H9 (cell line): ENCODE data around the gene NUP107. TPM values are rescaled to one million over a fixed set of nuclear protein-coding genes. Genes with fewer than 3 reads are reported as not detected.

Experiments used
- DNase-seq: peaks from one replicate; pipeline ENCODE4 v3.0.0-alpha.2; 2017
- H2AFZ ChIP-seq: one replicate; pipeline ENCODE4 v1.6.1; 2013; ENCODE audit warnings: mild to moderate bottlenecking, low read length, control low read depth, moderate library complexity
- H2AK5ac ChIP-seq: 2 replicates; pipeline ENCODE4 v1.6.1; 2013; ENCODE audit warnings: low read length, control low read depth, mixed read lengths; ENCODE audit not compliant: insufficient read length
- H2BK120ac ChIP-seq: one replicate; pipeline ENCODE4 v1.6.1; 2013; ENCODE audit warnings: low read depth, mild to moderate bottlenecking, low read length, control low read depth, inconsistent platforms; ENCODE audit not compliant: poor library complexity, severe bottlenecking
- H2BK12ac ChIP-seq: 2 replicates; pipeline ENCODE4 v1.6.1; 2013; ENCODE audit warnings: low read length, control low read depth, mixed read lengths, low read depth; ENCODE audit not compliant: insufficient read length
- H2BK15ac ChIP-seq: 2 replicates; pipeline ENCODE4 v1.6.1; 2013; ENCODE audit warnings: low read depth, low read length, control low read depth
- H2BK20ac ChIP-seq: one replicate; pipeline ENCODE4 v1.6.1; 2013; ENCODE audit warnings: low read depth, mild to moderate bottlenecking, low read length, control low read depth, inconsistent platforms; ENCODE audit not compliant: poor library complexity, severe bottlenecking
- H2BK5ac ChIP-seq: 2 replicates; pipeline ENCODE4 v1.6.1; 2013; ENCODE audit warnings: low read length, control low read depth, mixed read lengths; ENCODE audit not compliant: insufficient read length
- H3K14ac ChIP-seq: 2 replicates; pipeline ENCODE4 v1.6.1; 2013; ENCODE audit warnings: low read length, control low read depth; ENCODE audit not compliant: insufficient read depth
- H3K18ac ChIP-seq: 2 replicates; pipeline ENCODE4 v1.6.1; 2013; ENCODE audit warnings: low read depth, mild to moderate bottlenecking, mixed read lengths, low read length, control low read depth; ENCODE audit not compliant: insufficient read length
- H3K23ac ChIP-seq: 2 replicates; pipeline ENCODE4 v1.6.1; 2013; ENCODE audit warnings: low read length, control low read depth, mixed read lengths, low read depth; ENCODE audit not compliant: insufficient read length
- H3K23me2 ChIP-seq: 2 replicates; pipeline ENCODE4 v1.6.1; 2013; ENCODE audit warnings: low read depth, mild to moderate bottlenecking, mixed read lengths, low read length, control low read depth; ENCODE audit not compliant: insufficient read length, poor library complexity, severe bottlenecking
- H3K27ac ChIP-seq: 2 replicates; pipeline ENCODE4 v1.5.1; 2013; ENCODE audit warnings: low read length, control low read depth, mixed read lengths, low read depth; ENCODE audit not compliant: insufficient read length
- H3K27me3 ChIP-seq: 2 replicates; pipeline ENCODE4 v1.6.1; 2013; ENCODE audit warnings: low read length, control low read depth, inconsistent platforms; ENCODE audit not compliant: insufficient read depth
- H3K4ac ChIP-seq: 2 replicates; pipeline ENCODE4 v1.6.1; 2013; ENCODE audit warnings: low read depth, mild to moderate bottlenecking, control low read depth, inconsistent platforms, low read length, moderate library complexity
- H3K4me1 ChIP-seq: 2 replicates; pipeline ENCODE4 v1.6.1; 2013; ENCODE audit warnings: low read length, control low read depth, inconsistent platforms; ENCODE audit not compliant: insufficient read depth
- H3K4me2 ChIP-seq: 2 replicates; pipeline ENCODE4 v1.6.1; 2013; ENCODE audit warnings: low read length, control low read depth, mixed read lengths; ENCODE audit not compliant: insufficient read length, insufficient read depth
- H3K56ac ChIP-seq: 2 replicates; pipeline ENCODE4 v1.6.1; 2013; ENCODE audit warnings: low read depth, mild to moderate bottlenecking, mixed read lengths, low read length, control low read depth; ENCODE audit not compliant: insufficient read length
- H3K79me1 ChIP-seq: 2 replicates; pipeline ENCODE4 v1.6.1; 2013; ENCODE audit warnings: low read depth, mild to moderate bottlenecking, moderate library complexity, low read length, control low read depth, inconsistent platforms; ENCODE audit not compliant: insufficient read depth, poor library complexity, severe bottlenecking
- H3K79me2 ChIP-seq: 2 replicates; pipeline ENCODE4 v1.6.1; 2013; ENCODE audit warnings: low read length, control low read depth, inconsistent platforms; ENCODE audit not compliant: insufficient read depth
- H3K9ac ChIP-seq: 2 replicates; pipeline ENCODE4 v1.6.1; 2013; ENCODE audit warnings: low read length, control low read depth, mixed read lengths; ENCODE audit not compliant: insufficient read length; ENCODE audit errors: extremely low read depth
- H3K9me3 ChIP-seq: one replicate; pipeline ENCODE4 v1.6.1; 2013; ENCODE audit warnings: low read depth, low read length, inconsistent platforms; ENCODE audit not compliant: control insufficient read depth
- H3T11ph ChIP-seq: one replicate; pipeline ENCODE4 v1.6.1; 2013; ENCODE audit warnings: mild to moderate bottlenecking, low read length, control low read depth, inconsistent platforms
- H4K20me1 ChIP-seq: one replicate; pipeline ENCODE4 v1.6.1; 2013; ENCODE audit not compliant: control insufficient read depth, insufficient read length, insufficient read depth
- H4K5ac ChIP-seq: 2 replicates; pipeline ENCODE4 v1.6.1; 2013; ENCODE audit warnings: low read depth, mild to moderate bottlenecking, mixed read lengths, low read length, control low read depth; ENCODE audit not compliant: insufficient read length
- H4K8ac ChIP-seq: replicated peaks from 2 replicates; pipeline ENCODE4 v1.6.1; 2013; ENCODE audit warnings: low read length, control low read depth, mixed read lengths, low read depth; ENCODE audit not compliant: insufficient read length
- H4K91ac ChIP-seq: 2 replicates; pipeline ENCODE4 v1.6.1; 2013; ENCODE audit warnings: low read depth, mild to moderate bottlenecking, moderate library complexity, mixed read lengths, low read length, control low read depth; ENCODE audit not compliant: insufficient read length
- H3K27ac Mint-ChIP-seq, 3 experiments: 2 replicates in 2 of 3; 3 replicates in 1 of 3; pipeline ENCODE4 v1.8.0; 2020 to 2021; ENCODE audit warnings: mixed read lengths in 3 of 3, mild to moderate bottlenecking in 1 of 3, moderate library complexity in 1 of 3
- H3K27me3 Mint-ChIP-seq: 2 replicates; pipeline ENCODE4 v1.8.0; 2021; ENCODE audit warnings: low read depth, mild to moderate bottlenecking, moderate library complexity, mixed read lengths
- H3K36me3 Mint-ChIP-seq, 3 experiments: 2 replicates in 2 of 3; 3 replicates in 1 of 3; pipeline ENCODE4 v1.8.0; 2020 to 2021; ENCODE audit warnings: low read depth in 3 of 3, mixed read lengths in 3 of 3; ENCODE audit not compliant: insufficient read depth in 1 of 3
- H3K4me1 Mint-ChIP-seq, 2 experiments: 2 replicates each; pipeline ENCODE4 v1.8.0; 2020; ENCODE audit warnings: mixed read lengths in 2 of 2
- H3K4me3 Mint-ChIP-seq, 2 experiments: 2 replicates in 1 of 2; 3 replicates in 1 of 2; pipeline ENCODE4 v1.8.0; 2020 to 2021; ENCODE audit warnings: mild to moderate bottlenecking in 2 of 2, mixed read lengths in 2 of 2, moderate library complexity in 1 of 2
- H3K9me3 Mint-ChIP-seq, 2 experiments: 2 replicates in 1 of 2; 3 replicates in 1 of 2; pipeline ENCODE4 v1.8.0; 2020; ENCODE audit warnings: mild to moderate bottlenecking in 2 of 2, mixed read lengths in 2 of 2, moderate library complexity in 1 of 2
- CTCF ChIP-seq: fragments of 200-600 bp; sonication (generic); conservative IDR thresholded peaks from 3 replicates; pipeline ENCODE4 v1.8.0; 2021; ENCODE audit warnings: antibody characterized with exemption, mild to moderate bottlenecking
- total RNA-seq: library from RNA; stranded (reverse); gene quantifications from 2 replicates; pipeline ENCODE4 v1.2.1, GENCODE V29; 2021

Gene NUP107
- total RNA-seq, 1 experiment from 2014 or later, result 147 TPM

GRCh38 chr12:68674376-68674775, 12.4 kb upstream of the NUP107 start:
- no peaks in the 10 kb centered on the region for H3K23me2 ChIP-seq
- no peaks in the 10 kb centered on the region for H4K20me1 ChIP-seq
- Mint-ChIP-seq H3K4me3 (no peak overlapping the region), H3K27me3 (no peaks in the 10 kb centered on the region), H3K9me3 (no peaks in the 10 kb centered on the region), H3K27ac (no peak overlapping the region), H3K4me1 (peaks cover 2 to 5% of the 10 kb centered on the region in 2 experiments; a peak in 1 of 4 replicates), H3K36me3 (no peaks in the 10 kb centered on the region)
- H2BK12ac ChIP-seq, result no peak overlapping the region
- no peak overlapping the region for H3K14ac ChIP-seq
- H3K79me1 ChIP-seq, result no peaks in the 10 kb centered on the region
- no peak overlapping the region for H3K18ac ChIP-seq
- no peak overlapping the region for H3T11ph ChIP-seq
- H2BK20ac ChIP-seq, result no peak overlapping the region
- H3K4me2 ChIP-seq, result no peak overlapping the region
- H3K4ac ChIP-seq, result no peak overlapping the region
- no peak overlapping the region for H3K23ac ChIP-seq
- no peak overlapping the region for H2AK5ac ChIP-seq
- no peaks in the 10 kb centered on the region for H3K9me3 ChIP-seq
- no peak overlapping the region for H4K8ac ChIP-seq
- no peak overlapping the region for H2AFZ ChIP-seq
- H2BK15ac ChIP-seq, result no peak overlapping the region
- H3K79me2 ChIP-seq, result no peaks in the 10 kb centered on the region
- no peaks in the 10 kb centered on the region for H3K27me3 ChIP-seq
- no peak overlapping the region for H3K9ac ChIP-seq
- DNase-seq, result no peak
- no peaks in the 10 kb centered on the region for H3K4me1 ChIP-seq
- TF ChIP-seq CTCF, result no peak
- H4K5ac ChIP-seq, result no peak overlapping the region
- no peak overlapping the region for H3K27ac ChIP-seq
- H4K91ac ChIP-seq, result no peak overlapping the region
- H2BK120ac ChIP-seq, result no peak overlapping the region
- H3K56ac ChIP-seq, result no peak overlapping the region
- no peak overlapping the region for H2BK5ac ChIP-seq
